PC-3 (cell line): Measurements from ENCODE around the gene INSIG1. TPM values are rescaled to one million over a fixed set of nuclear protein-coding genes. Genes with fewer than 3 reads are reported as not detected.

Experiments used
- ATAC-seq: fragments of 200-7000 bp; cut with Tn5 transposase; 2 replicates; pipeline ENCODE4 v1.9.1; 2020; ENCODE audit warnings: mild to moderate bottlenecking, moderate library complexity
- BruUV-seq: library from RNA; stranded (reverse); fragments of 400-500 nt; replicated peaks from 2 replicates; lab custom pipeline; 2021; lab: Mats Ljungman, UMichigan
- CTCF ChIA-PET: fragments of 300-600 bp; sonication (Branson Sonifier 250); formaldehyde crosslinking; loops from one replicate; lab custom pipeline; 2022; ENCODE audit warnings: antibody characterized with exemption; lab: Charles Lee
- POLR2A ChIA-PET: fragments of 300-600 bp; sonication (Branson Sonifier 250); formaldehyde crosslinking; loops from one replicate; lab custom pipeline; 2022; ENCODE audit warnings: antibody characterized with exemption; ENCODE audit not compliant: unreplicated experiment; lab: Charles Lee
- DNase-seq: peaks from one replicate; pipeline ENCODE4 v3.0.0-alpha.2; 2015
- H2AFZ ChIP-seq: fragments of 300-600 bp; sonication (generic); 2 replicates; pipeline ENCODE4 v1.6.0; 2016; ENCODE audit warnings: antibody characterized with exemption, low read length
- H3F3A ChIP-seq: fragments of 300-600 bp; sonication (generic); one replicate; pipeline ENCODE4 v1.6.0; 2017; ENCODE audit warnings: antibody characterized with exemption, low read length, control low read depth, mild to moderate bottlenecking; ENCODE audit not compliant: unreplicated experiment
- H3K27ac ChIP-seq: fragments of 300-600 bp; sonication (generic); 2 replicates; pipeline ENCODE4 v1.5.1; 2016; ENCODE audit warnings: mild to moderate bottlenecking, low read length
- H3K27me3 ChIP-seq: fragments of 300-600 bp; sonication (generic); 2 replicates; pipeline ENCODE4 v1.6.1; 2016; ENCODE audit warnings: low read length, mixed read lengths
- H3K36me3 ChIP-seq: fragments of 300-600 bp; sonication (generic); 2 replicates; pipeline ENCODE4 v1.6.1; 2016; ENCODE audit warnings: low read depth, mixed run types, low read length, mixed read lengths
- H3K4me1 ChIP-seq: fragments of 300-600 bp; sonication (generic); 2 replicates; pipeline ENCODE4 v1.5.1; 2016; ENCODE audit warnings: low read length; ENCODE audit not compliant: insufficient read depth
- H3K4me2 ChIP-seq: fragments of 300-600 bp; sonication (generic); 2 replicates; pipeline ENCODE4 v1.6.0; 2016; ENCODE audit warnings: low read length
- H3K4me3 ChIP-seq: fragments of 300-600 bp; sonication (generic); 2 replicates; pipeline ENCODE4 v1.5.1; 2016; ENCODE audit warnings: mild to moderate bottlenecking, low read length, mixed read lengths
- H3K79me2 ChIP-seq: fragments of 300-600 bp; sonication (generic); 2 replicates; pipeline ENCODE4 v1.6.1; 2017; ENCODE audit warnings: low read length, mixed read lengths
- H3K9ac ChIP-seq: fragments of 300-600 bp; sonication (generic); 2 replicates; pipeline ENCODE4 v1.6.0; 2016; ENCODE audit warnings: mild to moderate bottlenecking, low read length
- H3K9me2 ChIP-seq: fragments of 300-600 bp; sonication (generic); replicated peaks from 2 replicates; pipeline ENCODE4 v1.6.1; 2016; ENCODE audit warnings: mixed run types, low read length, mixed read lengths
- H3K9me3 ChIP-seq: fragments of 300-600 bp; sonication (generic); 2 replicates; pipeline ENCODE4 v1.6.1; 2016; ENCODE audit warnings: low read length, mixed read lengths
- H4K20me1 ChIP-seq: fragments of 300-600 bp; sonication (generic); 2 replicates; pipeline ENCODE4 v1.6.1; 2016; ENCODE audit warnings: low read length, mixed read lengths
- CTCF ChIP-seq: fragments of 300-600 bp; sonication (generic); conservative IDR thresholded peaks from 2 replicates; pipeline ENCODE4 v1.5.1; 2017; ENCODE audit warnings: antibody characterized with exemption, low read depth, mild to moderate bottlenecking, low read length
- EZH2 ChIP-seq: fragments of 300-600 bp; sonication (generic); IDR thresholded peaks from one replicate; pipeline ENCODE4 v1.6.1; 2017; ENCODE audit warnings: antibody characterized with exemption, mild to moderate bottlenecking, low read length; ENCODE audit not compliant: unreplicated experiment
- EZH2phosphoT487 ChIP-seq: fragments of 300-600 bp; sonication (generic); IDR thresholded peaks from 2 replicates; pipeline ENCODE4 v1.6.1; 2018; ENCODE audit warnings: mild to moderate bottlenecking, antibody characterized with exemption, low read length, borderline replicate concordance
- intact Hi-C: fragments of 100-400 bp; cut with micrococcal nuclease; formaldehyde crosslinking; loops from 2 replicates; pipeline ENCODE4 v1.9.0; 2023
- total RNA-seq: library from RNA; depleted of rRNA; stranded (reverse); fragments of >200 nt; gene quantifications from 2 replicates; pipeline ENCODE4 v1.2.3, GENCODE V29; 2014

The INSIG1 gene
- total RNA-seq, 1 experiment from 2014 or later, result 83.3 TPM

- Histone ChIP-seq H2AFZ (no peak overlapping the region), H3K4me3 (no peak overlapping the region), H3K9me3 (no peaks in the 10 kb centered on the region), H4K20me1 (no peaks in the 10 kb centered on the region), H3K4me2 (no peak overlapping the region), H3K27ac (no peak overlapping the region), H3K9me2 (no peaks in the 10 kb centered on the region), H3K36me3 (no peaks in the 10 kb centered on the region), H3K4me1 (peaks cover 16% of the 10 kb centered on the region), H3K9ac (no peak overlapping the region), H3K27me3 (no peaks in the 10 kb centered on the region), H3K79me2 (no peaks in the 10 kb centered on the region), H3F3A (no peaks in the 10 kb centered on the region)
- CTCF ChIA-PET, result no interaction called here
- BruUV-seq, result no TSS peak
- POLR2A ChIA-PET, result no interaction called here
- no peak for TF ChIP-seq EZH2
- no peak for TF ChIP-seq EZH2phosphoT487
- TF ChIP-seq CTCF, result no peak
- ATAC-seq (no peak), DNase-seq (no peak)
- intact Hi-C loops, result no loop called here
These were observed 41.5 kb upstream of the INSIG1 start for GRCh38 chr7:155256081-155256760.

- Histone ChIP-seq H3K4me3 (no peak overlapping the region), H3K27me3 (no peaks in the 10 kb centered on the region), H3K9ac (no peak overlapping the region), H3K4me2 (no peak overlapping the region), H3K27ac (no peak overlapping the region), H3K9me2 (no peaks in the 10 kb centered on the region), H3K79me2 (no peaks in the 10 kb centered on the region), H3K9me3 (no peaks in the 10 kb centered on the region), H3F3A (no peaks in the 10 kb centered on the region), H3K36me3 (no peaks in the 10 kb centered on the region), H2AFZ (no peak overlapping the region), H4K20me1 (no peaks in the 10 kb centered on the region), H3K4me1 (peaks cover 16% of the 10 kb centered on the region)
- ATAC-seq (no peak), DNase-seq (no peak)
- CTCF ChIA-PET, result no interaction called here
- intact Hi-C loops, result no loop called here
- TF ChIP-seq CTCF (no peak), EZH2 (no peak), EZH2phosphoT487 (no peak)
- no TSS peak for BruUV-seq
- POLR2A ChIA-PET, result no interaction called here
These were observed 40.8 kb upstream of the INSIG1 start for GRCh38 chr7:155256761-155257481.
